NCI-H446 treated with DMSO at 0.1 percent for 48 hours (cell line): Measurements from ENCODE around the gene DEUP1.
"Not testable (repeated sequence)": the region's sequence is repeated elsewhere in the genome, so short reads cannot be mapped to it uniquely, and the experiment has no call there.

Experiments
- DNase-seq: peaks from one replicate; lab custom pipeline; 2025; lab: John Stamatoyannopoulos, UW

Gene DEUP1, protein sequence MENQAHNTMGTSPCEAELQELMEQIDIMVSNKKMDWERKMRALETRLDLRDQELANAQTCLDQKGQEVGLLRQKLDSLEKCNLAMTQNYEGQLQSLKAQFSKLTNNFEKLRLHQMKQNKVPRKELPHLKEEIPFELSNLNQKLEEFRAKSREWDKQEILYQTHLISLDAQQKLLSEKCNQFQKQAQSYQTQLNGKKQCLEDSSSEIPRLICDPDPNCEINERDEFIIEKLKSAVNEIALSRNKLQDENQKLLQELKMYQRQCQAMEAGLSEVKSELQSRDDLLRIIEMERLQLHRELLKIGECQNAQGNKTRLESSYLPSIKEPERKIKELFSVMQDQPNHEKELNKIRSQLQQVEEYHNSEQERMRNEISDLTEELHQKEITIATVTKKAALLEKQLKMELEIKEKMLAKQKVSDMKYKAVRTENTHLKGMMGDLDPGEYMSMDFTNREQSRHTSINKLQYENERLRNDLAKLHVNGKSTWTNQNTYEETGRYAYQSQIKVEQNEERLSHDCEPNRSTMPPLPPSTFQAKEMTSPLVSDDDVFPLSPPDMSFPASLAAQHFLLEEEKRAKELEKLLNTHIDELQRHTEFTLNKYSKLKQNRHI

DNA sequence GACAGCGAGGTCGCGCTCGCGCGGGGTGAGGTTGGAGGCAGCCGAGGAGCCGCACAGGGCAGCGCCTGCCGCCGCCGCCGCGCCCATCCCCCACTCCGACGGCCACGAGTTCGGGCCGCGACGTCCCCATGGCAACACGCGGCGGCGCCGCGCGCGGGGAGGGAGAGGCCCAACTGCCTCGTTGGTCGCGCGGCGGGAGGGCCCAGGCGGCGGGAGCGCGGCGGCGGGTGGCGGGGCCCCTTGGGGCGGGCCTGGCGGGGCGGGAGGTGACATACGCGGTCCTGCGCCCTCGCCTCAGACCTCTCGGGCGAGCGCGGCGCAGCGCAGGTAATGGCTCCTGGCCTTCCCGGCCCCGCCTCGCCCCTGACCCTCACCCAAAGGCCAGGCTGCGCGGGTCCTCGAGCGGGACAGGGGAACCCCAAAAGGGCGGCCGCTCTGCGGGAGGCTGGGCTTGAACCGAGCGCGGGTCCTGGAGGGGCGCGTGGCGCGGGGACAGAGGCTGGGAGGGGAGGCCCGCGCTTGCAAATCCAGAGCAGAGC, at the start of gene DEUP1:
Gene DEUP1 (plus strand): TSS at position 297 of the 539 bp plus-strand sequence. CDS start 1,518 bp downstream, outside the sequence.
- no peak for DNase-seq

DNA sequence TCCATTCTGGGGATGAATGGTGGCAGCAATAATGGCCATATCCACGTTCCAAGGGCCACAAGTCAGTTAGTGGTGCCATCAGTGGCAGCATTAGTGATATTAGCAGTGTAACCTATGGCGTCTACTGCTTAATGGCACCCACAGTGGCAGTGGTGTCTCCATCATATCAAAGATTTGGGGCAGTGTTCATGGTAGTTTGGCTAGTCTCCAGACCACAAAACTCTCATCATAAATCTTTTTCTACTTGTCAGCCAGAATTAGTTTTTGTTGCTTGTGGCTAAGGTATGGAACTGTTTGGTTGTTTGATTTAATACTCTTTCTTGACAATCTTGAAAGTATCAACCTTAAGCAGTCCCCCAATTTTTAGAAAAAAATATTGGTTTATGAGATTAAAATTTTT, 45.1 kb upstream of the DEUP1 start:
- DNase-seq: no peak

DNA sequence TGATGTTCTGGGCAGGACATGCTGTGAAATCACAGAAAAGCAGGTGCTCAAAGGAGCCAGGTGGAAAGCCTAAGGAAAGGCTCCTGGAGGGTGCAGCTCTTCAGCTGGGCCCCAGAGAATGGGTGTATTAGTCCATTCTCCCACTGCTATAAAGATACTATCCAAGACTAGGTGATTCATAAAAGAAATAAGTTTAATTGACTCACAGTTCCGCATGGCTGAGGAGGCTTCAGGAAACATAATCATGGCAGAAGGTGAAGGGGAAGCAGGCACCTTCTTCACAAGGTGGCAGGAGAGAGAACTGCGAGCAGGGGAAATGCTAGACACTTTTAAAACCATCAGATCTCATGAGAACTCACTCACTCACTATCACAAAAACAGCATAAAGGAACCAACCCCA, 43.1 kb upstream of the DEUP1 start:
- no peak for DNase-seq

DNA sequence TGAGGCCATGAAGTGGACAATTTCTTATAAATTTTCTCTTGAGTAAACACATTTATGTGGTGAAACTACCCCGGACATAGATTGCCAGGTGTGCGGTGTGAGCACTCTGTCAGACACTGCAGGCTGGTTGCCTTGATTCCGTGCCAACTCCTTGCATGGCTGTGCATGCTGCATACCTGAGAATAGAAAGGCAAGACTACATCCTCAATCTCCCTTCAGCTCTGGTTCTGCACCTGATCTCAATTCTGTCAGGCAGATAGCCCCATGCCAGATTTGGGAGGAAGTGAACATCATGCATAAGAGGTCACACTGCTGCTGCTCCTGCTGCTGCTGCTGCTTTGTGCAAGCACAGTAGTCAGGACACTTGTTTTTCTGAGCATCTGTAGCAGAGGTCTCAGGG, 42.5 kb upstream of the DEUP1 start:
- no peak for DNase-seq

DNA sequence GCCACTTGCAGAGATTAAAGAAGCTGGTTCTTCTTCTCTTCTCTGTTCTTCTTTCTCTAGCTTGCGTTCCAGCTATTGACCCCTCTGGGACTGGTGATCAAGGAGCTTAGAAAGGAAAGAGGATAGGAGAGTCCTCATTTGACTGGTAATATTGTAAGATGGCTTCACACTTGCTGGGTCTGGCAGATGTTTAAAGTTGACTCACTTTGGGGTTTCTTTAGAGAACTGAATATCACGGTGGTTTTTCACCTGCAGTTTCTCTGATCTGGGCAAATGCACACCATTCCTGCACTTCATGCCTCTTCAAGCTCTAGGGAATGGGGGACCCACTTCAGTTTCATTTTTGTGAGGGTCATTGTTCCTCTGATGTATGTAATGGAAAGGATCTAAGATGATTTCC, 41.8 kb upstream of the DEUP1 start:
- no peak for DNase-seq

DNA sequence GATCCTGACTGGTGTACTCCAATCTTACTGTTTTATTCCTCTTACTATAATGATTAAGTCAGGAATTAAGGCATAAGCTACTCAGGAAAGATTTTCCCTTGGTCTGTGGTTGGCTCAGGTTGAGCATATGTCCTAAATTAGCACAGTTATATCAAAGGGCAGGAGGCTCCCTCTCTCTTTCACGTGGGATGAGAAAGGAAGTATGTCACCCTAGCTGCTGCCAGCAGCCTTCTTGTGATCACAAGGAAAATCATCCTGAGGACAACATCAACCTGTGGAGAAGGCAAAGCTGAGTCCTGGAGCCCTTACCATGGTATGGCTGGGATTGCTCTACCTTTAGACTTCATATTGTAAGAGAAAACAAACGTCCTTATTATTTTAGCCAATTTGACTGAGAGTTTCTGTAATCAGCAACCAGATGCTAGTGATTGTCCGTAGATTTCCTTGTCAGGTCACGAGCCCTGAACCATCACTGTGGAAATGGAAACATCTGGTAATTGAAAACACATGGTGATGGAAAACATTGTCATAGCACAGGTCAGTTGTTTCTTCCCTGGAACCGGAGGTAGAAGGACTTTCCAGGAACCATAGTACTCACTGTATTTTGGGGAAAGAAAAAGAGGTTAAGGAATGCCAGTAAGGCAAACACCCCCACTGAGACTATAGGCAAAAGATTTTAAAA, 40.6 kb upstream of the DEUP1 start:
- no peak for DNase-seq

DNA sequence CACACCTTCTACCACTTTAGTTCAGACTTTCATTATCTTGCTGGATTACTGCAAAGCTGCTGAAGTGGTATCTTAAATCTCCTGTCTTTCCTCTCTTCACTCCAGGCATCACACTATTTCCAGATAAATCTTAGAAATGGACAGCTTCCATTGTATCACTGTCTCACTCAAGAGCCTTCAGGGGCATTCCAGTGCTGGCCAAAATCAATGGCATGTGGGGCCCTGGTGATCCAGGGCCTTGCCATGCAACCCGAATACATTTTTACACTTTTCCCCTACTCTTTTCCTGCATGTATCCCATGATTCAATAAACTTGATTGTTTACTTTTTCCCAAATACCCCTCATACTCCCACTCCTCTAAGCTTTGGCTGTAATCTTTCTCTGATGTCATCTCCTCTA, 39.4 kb upstream of the DEUP1 start:
- no peak for DNase-seq

DNA sequence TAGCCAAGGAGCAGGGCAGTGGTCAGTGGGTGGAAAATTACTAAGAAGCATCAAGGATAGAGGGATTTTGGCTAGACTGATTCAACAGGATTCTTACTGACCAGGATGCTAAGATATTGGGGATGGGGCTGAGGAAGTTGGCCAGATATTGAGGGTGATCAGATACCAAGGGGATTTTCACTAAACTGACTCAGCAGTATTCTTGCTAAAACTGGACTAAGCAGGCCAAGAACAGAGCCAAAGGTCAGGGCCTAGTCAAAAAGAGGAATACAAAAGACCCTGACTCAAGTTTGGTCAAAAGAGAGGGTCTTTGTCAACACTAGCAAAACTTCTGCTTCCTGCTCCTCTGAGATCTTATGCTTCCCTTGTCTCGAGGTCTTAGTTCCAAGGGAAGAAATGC, 38.6 kb upstream of the DEUP1 start:
- DNase-seq: no peak

DNA sequence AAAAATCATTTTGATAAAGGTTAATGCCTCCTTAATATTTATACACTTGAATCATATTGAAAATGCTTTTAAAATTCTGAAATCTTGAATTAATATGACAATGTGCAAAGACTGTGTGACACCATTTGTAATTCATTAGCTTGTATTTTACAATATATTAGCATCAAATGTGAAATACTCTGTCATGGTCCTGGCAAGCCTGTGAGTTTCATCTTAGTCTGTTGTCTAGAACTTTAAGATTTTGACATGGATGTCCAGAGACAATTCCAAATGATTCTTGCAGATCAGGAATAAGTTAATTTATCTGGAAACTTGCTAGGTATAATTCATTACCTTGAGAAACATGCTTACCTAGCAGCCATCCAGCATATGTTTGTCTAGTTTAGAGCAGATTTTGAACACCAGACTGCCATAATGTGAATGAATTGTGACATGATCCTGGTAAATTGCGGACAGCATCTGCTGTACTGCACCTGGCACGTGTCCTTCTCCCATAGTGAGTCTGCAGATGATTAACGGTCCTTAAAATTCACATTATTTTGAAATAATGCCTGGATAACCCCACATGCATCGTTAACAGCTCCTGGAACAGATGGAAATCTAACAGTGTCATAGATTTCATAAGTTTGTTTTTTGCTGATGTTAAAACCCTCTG, 34.5 kb upstream of the DEUP1 start:
- no peak for DNase-seq

DNA sequence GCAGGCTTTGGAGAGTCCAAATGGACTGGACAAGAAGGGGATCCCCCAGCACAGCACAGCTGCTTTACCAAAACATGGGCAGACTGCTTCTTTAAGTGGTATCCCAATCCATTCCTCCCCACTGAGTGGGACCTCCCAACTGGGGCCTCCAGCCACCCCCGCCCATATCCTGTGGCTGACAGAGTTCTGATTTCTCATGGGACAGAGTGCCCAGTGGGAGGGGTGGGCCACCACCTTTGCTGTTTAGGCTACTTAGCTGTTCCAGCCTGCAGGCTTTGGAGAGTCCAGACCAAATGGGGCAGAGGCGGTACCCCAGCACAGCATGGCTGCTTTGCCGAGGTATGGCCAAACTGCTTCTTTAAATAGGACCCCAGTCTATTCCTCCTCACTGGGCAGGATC, 26.9 kb upstream of the DEUP1 start:
- DNase-seq: no peak

DNA sequence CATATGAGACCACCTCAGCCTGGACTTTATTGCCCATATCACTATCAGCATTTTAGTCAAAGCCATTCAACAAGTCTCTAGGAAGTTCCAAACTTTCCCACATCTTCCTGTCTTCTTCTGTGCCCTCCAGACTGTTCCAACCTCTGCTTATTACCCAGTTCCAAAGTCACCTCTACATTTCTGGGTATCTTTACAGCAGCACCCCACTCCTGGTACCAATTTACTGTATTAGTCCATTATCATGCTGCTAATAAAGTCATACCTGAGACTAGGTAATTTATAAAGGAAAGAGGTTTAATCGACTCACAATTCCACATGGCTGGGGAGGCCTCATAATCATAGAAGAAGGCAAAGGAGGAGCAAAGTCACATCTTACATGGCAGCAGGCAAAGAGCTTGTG, 16.1 kb upstream of the DEUP1 start:
- not testable (repeated sequence) for DNase-seq

DNA sequence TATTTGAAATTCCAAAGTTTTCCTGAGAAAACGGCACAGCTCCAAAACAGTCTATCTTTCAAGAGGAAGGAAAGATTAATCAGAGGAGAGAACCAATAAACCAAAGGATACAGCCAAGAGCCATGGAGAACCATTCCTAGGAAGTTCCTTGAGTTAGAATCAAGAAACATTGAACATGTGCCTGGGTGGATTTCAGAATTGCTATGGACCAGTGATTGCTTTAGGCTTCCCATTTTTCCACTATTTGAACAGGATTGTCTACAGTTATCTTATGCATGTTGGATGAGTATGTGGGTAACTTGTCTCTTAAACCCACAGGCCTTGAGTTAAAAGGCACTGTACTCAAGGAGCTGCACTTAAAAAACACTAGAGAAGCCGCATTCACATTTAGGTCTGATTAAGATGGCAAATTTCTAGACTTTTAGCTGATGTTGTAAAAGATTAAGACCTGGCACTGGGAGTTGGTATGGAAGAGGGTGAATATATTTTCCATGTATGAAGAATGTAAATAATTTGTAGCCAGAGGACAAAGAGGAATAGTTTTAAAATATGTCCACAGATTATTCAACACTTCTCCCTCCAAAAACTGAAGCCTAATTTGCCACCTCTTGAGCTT, 11.2 kb upstream of the DEUP1 start:
- DNase-seq: no peak

DNA sequence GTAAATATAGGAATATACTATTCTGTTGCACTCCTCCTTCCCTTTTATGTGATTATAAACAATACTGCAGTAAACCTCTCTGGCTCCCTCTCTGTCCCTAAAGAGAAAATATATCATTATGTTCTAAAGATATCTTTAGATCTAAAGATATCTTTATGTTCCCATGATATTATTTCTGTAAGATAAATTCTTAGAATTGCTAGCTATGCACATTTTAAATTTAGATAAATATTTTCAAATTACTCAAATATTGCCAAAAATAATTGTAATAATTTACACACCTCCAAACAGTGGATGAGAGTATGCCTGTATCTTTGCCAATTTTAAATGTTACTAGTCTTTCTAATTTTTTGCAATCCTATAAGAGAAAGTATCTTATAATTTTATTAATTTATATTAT, 10.3 kb upstream of the DEUP1 start:
- no peak for DNase-seq

DNA sequence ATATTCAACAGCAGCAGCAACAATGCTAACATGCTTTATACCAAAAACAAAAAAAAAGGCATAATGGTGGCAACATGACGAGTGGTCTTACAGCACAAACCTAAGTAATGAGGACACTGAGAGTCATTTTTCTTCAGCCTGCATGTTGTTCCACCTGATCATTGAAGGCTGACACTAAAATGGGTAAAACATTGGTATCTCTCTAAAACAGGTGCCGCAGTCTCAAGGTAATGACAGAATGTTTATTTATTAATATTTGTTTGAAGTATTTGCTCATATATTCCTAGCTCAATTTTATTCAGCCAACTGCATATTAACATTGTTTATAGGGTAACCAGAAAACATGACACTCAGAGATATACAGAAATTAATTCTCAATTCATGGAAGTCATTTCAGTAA, 8.3 kb upstream of the DEUP1 start:
- no peak for DNase-seq

DNA sequence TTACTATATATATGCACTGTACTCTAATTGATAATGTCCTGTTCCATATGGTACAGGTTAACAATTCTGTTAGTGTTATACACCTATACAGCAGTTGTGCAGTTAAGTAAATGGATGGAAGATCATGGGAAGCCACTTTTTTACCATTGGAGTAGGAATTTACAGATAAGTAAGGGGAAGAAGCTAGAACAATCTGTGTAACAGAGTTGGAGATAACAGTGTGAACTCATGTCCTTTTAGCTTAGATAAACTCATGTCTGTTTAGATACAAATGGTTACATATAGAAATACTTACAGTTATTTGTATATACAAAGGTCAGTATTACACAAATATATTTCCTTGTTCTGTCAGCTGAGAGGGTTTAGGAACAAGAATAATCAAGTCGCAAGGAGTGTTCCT, 6.8 kb upstream of the DEUP1 start:
- DNase-seq: no peak

DNA sequence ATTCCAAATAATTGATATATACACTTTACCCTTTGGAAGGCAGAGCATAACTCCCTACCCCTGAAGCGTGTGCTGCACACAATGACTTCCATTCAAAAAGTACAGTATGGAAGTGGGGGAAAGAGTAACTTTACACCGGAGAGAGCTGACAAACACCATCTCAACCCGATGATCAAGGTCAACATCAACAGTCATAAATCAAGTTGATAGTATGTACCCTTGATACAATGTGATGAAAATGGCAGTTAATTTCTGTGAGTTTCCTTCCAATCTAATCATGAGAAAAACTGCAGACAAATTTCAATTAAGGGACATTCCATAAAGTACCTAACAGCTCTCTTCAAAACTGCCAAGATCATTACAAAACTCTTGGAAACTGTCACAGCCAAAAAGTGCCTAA, 6.0 kb upstream of the DEUP1 start:
- DNase-seq: no peak

DNA sequence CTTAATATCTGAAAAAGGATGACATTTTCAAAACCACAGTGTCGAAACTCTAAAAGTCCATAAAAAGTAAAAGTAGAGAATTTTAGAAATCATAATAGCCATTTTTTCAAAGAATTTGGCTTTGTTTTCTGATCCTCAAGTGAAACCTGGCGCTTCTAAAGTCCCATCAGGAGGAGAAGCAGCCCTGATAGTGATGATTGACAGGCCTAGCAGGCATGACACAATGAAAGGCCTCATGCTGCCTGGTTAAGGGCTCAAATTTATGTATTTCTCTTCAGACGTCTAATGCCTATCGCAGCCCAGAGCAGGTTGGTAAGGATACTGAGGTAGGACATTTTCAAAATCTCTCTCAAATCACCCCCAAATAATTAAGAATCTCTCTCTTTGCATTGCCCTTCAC, 3.9 kb upstream of the DEUP1 start:
- DNase-seq: no peak

DNA sequence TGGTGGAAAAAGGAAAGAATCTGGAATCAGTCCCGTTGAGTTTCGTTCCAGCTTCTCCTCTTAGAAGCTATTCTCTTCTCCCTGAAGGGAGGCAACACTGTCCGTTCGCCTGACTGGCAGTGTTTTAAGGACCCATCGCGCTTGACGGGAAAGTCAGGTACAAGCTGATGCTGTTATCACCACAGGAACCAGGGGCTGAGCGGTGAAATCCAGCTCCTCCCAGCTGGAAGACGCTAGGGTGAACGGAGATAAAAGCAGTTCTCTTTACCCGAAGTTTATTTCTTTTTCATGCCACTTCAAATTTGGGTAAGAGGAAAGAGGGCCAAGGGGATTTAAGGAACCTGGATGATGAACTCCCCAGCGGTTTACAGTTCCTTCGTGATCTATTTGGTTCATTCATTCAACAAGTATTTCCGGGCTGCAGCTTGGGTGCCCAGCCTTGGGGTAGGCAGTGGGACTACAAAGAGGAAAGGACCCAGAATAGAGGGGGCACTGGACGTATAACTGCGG, 551 bp upstream of the DEUP1 start:
- DNase-seq: no peak

DNA sequence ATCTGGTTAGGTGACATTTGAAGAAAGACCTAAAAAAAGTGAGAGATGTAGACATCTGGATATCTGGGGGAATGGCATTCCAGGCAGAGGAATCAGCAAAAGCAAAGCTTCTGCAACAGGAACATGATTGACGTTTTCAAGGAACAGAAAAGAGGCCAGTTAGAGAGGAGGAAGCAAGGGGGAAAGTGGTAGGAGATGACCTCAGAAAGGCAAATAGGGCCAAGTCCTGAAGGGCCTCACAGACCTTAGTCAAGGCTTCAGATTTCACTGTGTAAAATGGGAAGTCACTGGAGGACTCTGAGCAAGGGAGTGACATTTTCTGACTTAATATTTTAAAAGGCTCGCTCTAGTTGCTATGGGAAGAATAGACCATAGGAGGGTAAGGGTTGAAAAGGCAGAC, 9.7 kb downstream of the DEUP1 start:
- no peak for DNase-seq

DNA sequence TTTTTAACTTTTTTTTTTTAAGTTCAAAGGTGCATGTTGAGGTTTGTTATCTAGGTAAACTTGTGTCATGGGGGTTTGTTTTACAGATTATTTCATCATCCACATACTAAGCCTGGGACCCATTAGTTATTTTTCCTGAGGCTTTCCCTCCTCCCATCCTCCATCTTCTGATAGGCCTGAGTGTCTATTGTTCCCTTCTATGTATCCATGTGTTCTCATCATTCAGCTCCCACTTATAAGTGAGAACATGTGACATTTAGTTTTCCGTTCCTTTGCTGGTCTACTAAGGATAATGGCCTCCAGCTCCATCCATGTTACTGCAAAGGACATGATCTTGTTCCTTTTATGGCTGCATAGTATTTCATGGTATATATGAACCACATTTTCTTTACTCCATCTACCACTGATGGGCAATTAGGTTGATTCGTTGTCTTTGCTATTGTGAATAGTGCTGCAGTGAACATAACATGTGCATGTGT, 14.4 kb downstream of the DEUP1 start:
- DNase-seq: no peak

DNA sequence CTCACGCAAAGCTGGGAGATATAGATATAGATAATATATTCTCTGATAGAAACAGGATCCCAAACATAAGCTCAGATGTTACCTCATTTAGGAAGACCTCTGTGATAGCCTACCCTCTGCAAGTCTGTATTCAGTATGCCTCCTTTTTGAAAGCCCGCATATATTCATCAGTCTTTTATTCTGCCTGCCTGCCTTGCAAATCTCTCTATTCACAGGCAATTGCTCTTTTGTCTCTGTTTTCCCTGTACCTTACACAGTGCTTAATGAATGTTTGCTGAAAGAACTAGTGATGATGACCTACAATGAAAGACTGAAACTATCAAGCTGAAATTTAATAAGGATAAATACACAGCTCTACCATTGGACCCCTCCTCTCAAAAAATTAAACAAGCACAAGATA, 18.4 kb downstream of the DEUP1 start:
- DNase-seq: no peak

DNA sequence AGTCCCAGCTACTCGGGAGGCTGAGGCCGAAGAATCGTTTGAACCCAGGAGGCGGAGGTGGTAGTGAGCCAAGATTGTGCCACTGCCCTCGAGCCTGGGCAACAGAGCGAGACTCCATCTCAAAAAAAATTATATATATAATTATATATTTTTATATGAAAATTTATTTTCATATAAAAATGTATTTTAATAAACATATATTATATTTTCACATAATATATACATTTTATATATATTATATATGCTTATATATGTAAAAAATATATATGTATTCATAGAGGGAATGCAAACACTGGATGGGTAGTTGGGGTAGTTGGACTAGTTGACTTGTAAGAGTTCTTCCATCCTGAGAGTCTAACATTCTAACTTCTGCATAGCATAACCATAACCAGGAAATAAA, 20.3 kb downstream of the DEUP1 start:
- no peak for DNase-seq
